GM21737 (cell line): ENCODE data around the gene CCDC102B.
"Not testable (repeated sequence)": the region's sequence is repeated elsewhere in the genome, so short reads cannot be mapped to it uniquely, and the experiment has no call there.

Experiments used
- ATAC-seq: cut with Tn5 transposase; IDR thresholded peaks from one replicate; pipeline ENCODE4 v1.9.1; 2021; ENCODE audit warnings: mild to moderate bottlenecking, moderate library complexity; ENCODE audit not compliant: unreplicated experiment

Gene CCDC102B

DNA sequence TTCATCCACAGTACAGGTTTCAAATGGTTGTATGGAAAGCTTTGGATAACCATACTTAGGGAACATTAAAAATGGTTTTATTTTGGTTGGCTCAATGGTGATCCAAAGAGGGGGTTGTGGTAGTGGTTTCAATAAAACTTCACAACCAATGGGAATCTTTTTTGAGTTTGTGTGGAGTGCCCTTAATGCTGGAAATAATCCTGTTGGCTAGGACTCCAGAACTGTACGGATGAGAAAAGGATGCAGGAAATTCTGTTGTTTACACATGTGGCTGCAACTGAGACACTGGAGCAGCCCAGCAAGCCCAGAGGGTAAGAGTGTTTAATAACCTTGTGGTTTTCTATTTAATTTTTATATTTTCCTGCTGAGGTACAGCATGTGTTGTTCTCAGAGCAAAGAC lies at the start of gene CCDC102B:
TSS of gene CCDC102B (plus strand) at position 210 of the 400 bp plus-strand sequence. CDS start 38,684 bp downstream, outside the sequence.
- ATAC-seq: no peak

DNA sequence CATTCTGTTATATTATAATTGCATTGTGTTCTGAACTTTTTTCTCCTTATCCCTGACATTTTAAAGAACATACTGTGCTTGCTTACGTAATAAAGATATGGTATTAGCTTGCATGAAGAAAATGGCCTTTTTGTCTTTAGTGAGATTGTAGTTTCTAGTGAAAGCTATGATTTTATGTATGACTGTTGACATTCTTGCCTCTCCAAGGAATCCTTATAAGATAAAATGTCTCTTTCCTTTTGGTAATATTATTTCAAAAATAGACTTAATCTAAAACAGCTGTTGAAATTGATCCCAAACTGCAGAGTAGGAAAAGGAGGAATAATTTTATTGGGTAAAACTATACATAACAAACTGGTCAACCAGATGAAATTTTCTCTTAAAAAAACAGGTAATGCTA lies 40.8 kb upstream of the CCDC102B start:
- ATAC-seq: no peak

DNA sequence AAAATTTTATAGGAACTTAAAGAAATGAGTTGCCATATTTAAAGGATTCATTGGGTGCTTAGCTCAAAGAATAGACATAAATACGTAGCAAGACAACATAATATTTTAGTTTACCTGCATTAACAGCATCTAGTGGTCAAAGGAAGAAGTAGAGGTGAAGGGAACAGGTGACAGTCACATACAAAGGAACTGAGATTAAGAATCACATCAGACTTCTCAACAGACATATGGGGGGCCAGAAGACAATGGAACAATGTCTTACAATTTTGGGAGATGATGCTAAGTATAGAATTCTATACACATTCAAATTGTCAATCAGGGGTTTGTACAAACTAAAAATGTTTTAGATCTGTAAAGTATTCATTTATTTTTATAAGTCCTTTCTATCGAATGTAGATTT lies 38.6 kb upstream of the CCDC102B start:
- ATAC-seq: no peak

DNA sequence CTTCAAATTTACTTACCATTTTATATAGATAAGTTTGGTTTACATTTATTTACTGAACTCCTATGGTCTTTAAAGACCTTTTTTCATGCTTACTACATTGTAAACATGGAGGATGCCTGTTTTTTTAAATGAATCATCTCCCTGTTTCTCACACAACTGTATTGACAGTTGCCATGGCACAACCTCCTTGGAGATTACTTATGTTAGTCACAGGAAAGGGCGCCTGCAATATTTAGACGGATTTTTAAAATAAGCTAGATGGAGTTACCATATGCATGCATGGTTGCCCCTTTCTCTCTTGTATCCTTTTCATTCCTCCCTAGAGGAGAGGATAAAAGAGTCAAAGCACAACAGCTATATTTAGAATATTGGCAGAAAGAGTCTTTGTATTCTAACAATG lies 34.8 kb upstream of the CCDC102B start:
- no peak for ATAC-seq

DNA sequence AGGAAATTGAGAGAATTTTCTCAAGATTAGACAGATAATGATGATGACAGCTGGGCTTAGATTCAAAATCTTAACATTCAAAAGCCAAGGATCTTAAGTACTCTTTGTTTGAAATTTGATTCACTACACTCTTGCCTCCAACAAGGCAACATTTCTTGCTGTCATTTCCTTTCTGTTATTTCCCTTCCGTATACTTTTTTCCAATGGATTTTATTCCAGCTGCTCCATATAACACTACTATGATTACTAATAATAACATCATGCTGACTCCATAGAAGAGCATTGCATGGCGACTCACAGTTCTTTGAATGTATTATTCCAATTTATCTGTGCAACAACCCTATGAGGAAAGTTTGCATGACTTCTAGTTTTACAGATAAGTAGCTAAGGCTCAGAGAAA lies 33.9 kb upstream of the CCDC102B start:
- no peak for ATAC-seq

DNA sequence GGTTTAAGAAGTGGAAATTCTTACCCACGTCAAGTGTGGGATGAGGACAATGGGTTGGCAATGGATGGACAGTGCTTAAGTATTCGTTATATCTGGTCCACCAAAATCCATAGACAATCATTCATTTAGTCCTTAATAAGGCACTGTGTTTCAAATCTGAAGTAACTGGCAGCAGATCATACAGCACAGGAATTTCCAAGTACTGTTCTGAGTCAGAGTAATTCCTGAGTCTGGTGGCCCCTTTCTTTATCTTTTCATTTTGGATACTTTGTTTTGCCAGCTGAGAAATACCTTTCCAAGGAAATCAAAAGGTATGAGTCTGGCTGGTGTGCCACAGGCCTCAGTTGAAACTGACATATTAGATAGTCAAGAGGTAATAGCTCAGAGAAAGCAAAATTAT lies 31.4 kb upstream of the CCDC102B start:
- ATAC-seq: no peak

DNA sequence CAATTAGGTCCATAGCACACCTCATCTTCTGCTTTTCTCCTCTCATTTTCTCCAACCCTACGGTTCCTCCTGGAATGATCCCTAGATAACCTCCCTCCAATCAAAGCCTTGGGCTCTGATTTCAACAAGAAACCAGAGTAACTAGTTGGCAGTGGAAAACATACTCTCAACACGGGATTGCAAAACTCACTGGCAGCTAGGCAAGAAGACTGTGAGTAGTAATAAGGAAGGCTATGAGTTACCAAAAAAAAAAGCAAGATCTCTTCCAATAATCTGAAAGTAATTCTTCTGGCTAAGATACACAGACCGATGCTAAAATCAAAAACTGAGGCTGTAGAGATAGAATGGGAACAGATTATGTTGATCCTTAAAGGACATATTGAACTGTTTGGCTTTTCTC lies 28.4 kb upstream of the CCDC102B start:
- no peak for ATAC-seq

DNA sequence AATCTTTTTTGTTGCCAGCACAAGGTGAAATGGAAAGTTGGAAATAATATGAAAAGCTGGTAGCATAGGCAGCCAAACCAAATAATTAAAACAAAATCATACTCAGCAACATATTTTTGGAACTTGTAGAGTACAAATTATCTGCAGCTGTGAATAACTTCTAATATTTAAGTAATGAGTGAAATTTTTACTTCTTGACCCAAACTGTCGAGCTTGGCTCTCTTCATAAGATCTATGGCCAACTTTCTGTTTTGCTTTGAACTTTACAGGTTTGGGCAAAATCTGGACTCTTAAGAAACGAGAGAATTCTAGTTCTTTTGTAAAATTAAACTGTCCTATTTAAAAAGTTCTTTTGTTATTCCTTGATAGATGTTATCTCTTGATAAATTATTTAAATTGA lies 25.6 kb upstream of the CCDC102B start:
- no peak for ATAC-seq

DNA sequence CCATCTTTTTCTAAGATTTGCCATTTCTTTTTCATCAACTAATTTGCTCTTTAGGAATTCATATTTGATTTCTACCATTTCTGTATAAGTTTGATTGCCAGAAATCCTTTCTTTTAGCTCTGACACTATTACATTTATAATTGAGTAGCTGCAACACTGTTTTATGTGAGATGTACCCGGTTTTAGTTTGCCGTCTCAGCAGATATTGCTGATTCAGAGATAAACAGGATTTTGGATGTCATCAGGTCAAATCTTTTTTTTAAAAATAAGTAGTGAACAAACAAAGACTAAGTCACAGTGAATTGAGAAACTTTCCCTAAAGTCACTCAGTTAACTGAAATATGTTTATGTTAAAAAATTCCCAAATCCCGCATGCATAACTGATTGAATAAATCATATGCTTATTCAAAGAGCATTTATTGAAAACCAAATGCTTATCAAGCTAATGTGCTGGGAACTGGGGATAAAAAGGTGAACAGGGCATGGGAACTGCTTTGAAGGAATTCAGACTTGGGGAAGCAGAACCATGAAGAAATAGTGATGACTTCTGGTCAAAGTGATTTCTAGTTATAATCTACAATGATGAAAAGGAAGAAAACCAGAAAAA lies 19.5 kb upstream of the CCDC102B start:
- no peak for ATAC-seq

DNA sequence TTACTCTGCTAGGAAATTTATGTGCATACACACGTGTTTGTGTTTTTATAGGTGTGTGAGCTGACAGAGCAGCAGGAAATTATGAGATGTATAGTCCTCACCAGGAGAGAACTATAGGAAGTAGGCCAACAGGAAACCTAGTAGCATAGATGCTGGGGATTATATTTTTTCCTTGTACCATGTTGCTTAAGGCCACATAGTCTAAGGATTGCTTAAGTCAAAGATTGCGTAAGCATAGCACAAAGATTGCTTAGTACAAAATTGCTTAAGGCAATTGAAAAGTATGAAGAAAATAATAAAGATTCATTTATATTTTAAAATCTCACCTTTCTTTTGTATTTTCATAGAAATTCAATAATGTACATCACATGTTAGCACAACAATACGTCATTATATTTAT lies 18.7 kb upstream of the CCDC102B start:
- no peak for ATAC-seq

DNA sequence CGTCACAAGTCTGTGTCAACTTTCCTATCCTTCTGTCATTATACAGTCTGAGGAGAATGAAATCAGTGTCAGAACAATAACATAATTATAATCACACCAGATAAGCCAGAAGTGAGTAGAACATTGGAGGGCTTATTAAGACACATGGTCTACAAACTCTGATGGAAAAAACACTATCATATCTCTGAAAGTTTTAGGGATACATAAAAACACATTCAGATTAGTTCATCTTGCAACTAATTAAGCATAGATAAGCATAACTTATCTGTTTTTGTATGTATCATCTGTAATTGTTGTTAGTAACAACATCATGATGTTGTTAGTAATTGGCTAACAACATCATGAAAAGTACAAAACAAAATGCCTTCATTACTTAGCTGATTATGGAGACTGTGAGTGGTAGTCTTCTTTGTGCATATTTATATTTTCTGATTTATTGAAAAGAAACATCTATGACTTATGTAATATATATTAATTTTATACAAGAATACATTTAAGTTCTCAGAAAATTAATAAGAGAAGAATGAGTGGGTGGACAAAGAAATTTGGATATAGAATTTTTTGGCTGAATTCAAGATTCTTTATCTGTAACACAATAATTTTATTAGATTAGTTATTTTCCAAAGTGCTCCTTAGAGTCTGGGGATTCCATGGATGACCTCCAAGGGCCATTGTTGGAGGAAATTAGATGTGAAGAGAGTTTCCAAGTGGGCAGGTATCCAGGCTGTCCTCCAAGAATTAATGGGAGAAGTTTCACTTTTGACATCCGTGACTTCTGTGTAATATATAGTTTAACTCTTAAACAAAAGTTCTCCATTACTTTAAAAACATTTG lies 16.9 kb upstream of the CCDC102B start:
- ATAC-seq: no peak

DNA sequence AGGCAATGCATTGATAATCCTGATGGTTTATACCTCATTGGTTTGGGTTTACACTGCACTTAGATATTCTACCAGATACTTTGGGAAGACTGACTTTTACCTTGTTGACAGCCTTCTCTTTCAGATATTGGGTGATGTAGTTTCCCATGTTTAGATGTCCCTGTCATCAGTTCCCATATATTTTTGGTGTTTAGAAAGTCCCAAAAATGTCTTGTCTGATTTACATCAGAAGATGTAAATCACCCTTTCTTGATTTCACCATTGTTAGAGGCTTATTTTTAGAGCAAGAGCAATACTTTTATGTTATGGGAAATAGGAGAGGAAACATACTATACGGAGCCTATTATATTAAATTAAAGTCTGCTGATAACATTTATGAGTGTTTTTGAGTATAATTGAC lies 14.4 kb upstream of the CCDC102B start:
- no peak for ATAC-seq

DNA sequence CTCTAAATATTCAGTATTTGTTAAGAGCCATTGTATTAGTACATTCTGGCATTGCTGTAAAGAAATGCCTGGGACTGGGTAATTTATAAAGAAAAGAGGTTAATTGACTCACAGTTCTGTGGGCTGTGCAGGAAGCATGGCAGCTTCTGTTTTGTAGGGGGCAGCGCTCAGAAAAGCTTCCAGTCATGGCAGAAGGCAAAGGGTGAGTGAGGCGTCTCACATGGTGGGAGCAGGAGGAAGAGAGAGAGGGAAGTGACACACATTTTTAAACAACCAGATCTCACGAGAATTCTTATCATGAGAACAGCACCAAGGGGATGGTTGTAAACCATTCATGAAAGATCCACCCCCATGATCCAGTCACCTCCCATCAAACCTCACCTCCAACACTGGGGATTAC lies 13.8 kb upstream of the CCDC102B start:
- ATAC-seq: no peak

DNA sequence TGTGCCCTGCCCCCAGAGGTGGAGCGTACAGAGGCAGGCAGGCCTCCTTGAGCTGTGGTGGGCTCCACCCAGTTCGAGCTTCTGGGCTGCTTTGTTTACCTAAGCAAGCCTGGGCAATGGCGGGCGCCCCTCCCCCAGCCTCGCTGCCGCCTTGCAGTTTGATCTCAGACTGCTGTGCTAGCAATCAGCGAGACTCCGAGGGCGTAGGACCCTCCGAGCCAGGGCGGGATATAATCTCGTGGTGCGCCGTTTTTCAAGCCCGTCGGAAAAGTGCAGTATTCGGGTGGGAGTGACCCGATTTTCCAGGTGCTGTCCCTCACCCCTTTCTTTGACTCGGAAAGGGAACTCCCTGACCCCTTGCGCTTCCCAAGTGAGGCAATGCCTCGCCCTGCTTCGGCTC lies 7.6 kb upstream of the CCDC102B start:
- ATAC-seq: not testable (repeated sequence)

DNA sequence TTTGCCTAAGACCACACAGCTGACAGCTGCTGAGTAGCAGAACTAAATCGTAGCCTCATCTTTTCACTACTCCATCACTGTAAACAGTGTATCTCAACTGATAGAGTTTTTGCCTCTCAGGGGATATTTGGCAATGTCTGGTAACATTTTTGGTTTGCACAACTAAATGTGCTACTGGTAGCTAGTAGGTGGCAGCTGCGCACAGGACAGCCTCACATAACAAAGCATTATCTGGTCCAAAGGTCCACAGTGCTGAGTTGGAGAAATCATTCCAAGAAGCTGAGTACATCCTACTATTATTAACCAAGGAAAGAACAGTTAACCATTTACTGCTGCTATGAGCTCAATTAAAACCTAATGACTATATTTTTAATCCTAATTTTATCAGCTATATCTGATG lies 6.1 kb upstream of the CCDC102B start:
- ATAC-seq: no peak

DNA sequence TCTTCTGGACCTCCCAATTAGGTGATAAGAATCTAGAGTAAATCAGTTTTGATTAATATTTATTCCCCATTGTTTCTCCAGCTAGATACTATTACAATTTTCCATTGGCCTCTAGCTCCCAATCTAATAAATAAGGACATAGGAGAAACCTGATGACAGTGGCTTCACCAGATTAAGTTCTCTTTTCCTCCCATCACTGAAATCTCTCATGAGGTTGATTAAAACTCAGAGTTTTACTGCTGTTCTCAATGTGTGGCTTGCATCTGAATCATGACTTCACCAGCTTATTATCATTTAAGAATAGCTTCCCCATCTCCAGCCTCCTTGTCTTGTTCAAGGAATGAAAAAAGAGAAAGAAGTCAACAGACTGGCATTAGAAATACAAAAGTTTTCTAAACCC lies 3.9 kb upstream of the CCDC102B start:
- no peak for ATAC-seq

DNA sequence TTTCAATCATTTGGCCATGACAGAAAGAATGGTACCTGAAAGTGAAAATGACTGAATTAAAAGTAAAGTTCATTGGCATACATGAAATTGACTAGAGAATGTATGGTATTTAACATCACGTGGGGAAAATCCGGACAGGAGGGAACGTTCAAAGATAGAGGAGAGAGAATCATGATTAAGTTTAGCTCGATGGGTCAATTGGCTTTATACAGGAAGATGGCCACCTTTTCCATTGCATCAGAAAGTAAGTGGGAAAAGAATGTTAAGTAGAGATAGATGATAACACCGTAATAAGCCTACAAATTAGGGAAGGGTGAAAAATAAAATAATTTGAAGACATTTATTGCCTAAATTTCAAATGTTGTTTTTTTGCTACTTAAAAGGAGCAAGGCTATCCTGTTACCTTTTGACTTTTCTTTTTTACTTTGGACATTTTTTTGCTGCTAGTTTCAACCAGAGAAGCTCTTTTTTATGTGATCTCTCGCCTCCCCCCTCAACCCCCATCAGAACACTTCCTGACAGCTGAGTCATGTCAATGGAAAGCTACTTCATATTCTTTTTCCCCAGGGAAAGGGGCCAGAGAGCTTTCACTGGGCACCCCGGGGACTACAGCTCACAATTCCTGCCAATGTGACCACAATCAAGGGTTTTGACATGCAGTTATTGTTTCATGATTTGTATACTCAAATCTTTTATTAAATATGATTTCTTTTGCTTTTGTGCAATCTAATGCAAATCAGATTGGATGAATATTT lies 767 bp upstream of the CCDC102B start:
- ATAC-seq: no peak

DNA sequence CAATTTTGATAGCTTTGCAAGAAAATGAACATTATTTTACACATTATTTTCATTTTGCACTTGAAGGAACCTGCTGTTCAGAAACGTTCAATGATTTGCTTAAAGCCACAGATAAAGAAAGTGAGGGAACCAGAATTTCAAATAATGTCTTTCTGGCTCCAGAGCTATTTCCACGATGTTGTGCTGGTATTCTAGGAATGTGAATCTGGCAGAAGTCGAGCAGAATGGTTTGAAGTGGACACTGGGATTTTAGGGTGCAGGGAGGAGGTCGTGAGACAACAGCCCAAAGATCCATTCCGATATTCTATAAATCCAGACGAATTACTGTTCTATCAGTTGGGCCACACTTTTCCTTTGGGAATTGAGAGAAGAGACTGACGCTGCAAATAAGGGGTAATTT lies 2.2 kb downstream of the CCDC102B start:
- ATAC-seq: no peak

DNA sequence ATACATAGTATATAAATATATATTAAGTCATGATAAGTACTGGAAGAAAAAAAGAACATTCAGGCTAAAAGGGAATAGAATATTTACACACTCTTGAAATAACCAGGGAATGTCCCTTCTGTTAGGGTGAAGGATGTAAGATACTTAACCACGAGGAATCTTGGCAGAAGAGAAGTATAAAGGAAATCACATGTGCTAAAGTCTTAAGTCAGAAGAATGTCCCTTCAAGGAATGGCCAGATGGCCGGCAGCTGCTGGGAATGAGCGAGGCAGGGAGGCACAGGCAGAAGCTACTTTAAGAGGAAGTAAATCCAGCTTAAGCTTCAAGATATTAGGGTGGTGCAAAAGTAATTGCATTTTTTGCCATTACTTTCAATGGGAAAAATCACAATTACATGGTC lies 5.5 kb downstream of the CCDC102B start:
- no peak for ATAC-seq

DNA sequence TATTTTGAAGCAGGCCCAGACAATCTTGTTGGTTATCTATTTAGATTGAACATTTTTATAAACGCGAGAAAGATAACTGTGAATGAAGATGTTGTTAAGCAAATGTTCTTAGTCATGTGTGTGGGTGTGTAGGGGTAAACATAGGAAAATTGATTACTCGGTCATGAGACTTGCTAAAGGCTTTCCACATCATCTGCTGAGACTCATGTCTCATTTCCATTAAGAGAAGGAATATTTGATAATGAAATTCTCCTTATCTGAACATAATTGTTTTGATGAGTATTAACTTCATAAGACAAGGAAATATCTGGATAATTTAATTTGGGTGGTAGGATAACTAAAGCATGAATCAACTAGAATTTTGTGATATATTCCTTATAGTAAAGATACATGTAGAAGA lies 19.7 kb downstream of the CCDC102B start:
- ATAC-seq: no peak

DNA sequence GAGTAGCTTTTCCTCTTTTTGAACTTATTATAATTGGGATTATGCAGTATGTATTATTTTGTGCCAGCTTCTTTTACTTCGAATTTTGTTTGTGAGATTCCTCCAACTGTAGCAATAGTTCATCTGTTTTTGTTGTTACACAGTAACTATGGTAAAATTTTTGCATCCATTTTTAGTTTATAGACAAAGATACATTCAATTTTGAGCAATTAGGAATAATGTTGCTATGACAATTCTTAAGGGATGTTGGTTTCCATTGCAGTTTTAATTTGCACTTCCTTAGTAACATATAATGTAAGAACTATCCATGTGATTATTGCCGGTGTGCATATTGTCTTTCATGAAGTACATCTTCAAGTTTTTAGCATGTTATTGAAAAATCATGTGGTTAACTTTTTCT lies 20.7 kb downstream of the CCDC102B start:
- no peak for ATAC-seq

DNA sequence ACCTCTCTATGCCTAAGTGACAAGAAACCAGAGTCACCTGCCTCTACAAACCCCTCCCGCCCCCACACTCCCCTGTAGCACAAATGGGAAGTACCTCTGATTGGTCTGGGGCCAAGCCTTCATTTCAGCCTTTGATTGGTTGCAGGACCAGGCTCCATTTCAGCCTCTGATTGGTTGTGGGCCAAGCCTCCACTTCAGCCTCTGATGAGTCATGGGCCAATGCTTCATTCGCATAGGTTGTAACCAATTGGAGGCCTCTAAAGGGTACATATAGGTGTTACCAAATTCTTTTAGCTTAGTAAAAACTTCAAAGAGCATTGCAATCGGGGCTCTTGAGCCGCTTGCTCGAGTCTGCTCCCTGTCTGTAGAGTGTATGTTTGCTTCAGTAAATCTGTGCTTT lies 25.0 kb downstream of the CCDC102B start:
- ATAC-seq: no peak
